AML-193 (cell line): Measurements from ENCODE around the gene COX19.

Source experiments
- DNase-seq, 2 experiments: peaks; one replicate each; lab custom pipeline; 2025; lab: John Stamatoyannopoulos, UW

COX19 gene

DNA sequence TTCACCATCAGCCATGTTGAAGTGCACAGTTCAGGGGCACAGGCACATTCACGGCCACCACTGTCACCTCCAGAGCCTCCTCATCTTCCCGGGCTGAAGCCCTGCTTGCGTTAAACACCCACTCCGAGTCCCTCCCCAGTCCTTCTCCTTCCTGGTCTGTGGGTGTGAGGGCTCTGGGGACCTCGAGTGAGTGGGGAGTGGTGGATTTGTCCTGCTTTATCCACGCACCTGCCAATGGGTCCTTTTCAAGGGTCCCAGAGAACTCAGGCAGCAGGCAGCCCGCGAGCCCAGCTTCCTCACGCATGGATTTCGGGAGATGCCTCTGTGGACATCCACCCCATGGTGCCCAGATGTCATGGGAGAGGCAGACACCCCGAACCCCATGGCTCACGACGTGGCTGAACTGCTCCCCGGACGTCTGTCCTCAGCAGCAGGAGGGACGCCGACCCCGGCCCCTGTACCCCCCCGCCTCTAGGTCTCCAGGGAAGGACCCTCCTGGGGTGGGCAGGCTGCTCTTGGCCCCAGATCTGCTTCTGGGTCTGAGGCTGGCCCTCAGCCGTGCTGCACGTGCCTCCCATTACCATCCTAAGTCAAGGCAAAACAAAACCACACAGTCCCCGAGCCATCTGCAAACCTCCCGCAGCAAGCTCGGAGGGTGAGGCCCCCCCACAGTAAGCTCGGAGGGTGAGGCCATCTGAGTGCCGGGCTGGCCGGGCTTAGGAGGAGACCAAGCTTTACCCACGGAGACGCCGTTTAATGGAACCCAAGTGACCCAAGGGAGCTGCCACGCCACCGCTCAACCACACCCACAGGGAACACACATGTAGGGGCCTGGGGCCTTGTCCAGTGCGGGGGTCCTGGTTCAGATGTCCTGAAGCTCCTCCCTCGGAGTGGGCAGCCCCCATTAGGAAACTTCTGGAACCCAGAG, 16.6 kb upstream of the COX19 start:
- no peak for DNase-seq

- no peak for DNase-seq
Measured at GRCh38 chr7:990933-991728, 15.8 kb upstream of the COX19 start.

DNA sequence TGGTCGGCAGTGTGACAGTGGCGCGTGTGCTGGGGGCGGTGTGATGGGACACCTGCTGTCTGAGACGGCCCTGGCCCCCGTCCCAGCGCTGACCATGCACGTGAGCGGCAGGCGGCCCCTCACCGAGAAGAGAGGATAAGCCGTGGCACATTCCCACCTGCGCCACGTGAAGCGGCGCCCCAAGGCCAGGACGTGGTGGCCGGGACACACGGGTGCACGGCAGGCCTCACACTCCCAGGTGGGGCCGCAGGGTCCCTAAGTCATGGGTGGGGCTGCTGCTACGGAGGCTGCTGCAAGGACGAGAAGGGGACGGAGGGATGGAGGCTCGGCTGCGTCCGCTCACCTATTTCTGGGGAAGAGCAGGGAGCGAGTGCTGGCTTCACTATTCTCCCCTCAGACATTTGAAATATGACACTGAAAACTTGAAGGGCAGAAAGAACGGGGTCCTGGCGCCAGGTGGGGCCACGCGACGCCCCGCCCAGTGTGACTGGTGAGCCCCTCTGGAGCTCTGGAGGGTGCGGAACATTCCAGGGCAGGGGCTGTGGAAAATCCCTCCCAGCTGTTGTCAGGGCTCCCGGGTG, 15.1 kb upstream of the COX19 start:
- DNase-seq = no peak

DNA sequence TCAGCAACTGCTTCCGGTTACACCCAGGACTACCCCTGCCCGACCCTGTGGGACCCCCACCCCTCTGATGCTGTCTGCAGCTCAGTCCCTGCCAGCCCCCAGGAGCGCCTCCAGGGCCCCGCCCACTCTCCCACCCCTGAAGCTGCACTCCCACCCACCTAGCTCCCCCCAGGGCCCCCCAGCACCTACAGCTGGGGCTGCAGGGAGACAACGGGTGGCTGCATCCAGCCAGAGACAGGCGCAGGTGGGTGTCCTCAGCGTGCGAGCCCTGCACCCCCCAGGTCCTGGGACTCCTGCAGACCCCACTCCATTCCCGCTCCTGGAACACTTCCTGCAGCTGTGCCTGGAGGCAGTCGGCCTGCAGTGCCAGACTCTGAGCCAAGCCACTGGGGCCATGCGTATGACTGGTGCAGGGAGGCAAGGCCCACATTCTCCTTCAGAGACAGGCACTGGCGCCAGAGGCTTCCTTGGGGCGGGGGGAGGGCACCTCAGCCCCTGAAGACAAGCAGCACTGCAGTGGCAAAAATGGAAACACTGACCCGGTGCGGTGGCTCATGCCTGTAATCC, 13.7 kb upstream of the COX19 start:
- no peak for DNase-seq

DNA sequence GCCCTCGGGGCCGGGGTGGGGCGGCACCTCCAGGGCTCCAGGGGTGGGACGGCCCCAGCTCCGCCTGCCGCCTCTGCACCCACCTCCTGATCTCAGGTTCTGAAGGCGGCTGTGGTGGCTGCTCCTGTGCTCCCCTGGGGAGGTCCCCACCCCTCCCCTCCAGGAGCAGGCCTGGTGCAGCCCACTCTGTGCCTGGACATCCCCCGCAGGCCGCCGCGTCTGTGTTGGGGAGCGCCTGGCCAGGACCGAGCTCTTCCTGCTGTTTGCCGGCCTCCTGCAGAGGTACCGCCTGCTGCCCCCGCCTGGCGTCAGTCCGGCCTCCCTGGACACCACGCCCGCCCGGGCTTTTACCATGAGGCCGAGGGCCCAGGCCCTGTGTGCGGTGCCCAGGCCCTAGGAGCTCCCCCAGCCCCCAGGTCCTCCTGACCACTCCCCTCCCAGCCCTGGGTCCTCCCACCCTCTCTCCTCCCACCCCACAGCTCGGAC, 13.1 kb upstream of the COX19 start:
- no peak for DNase-seq

GRCh38 chr7:987909-988308, 12.6 kb upstream of the COX19 start:
- no peak for DNase-seq

GRCh38 chr7:986766-987751, 11.7 kb upstream of the COX19 start:
- no peak for DNase-seq

DNA sequence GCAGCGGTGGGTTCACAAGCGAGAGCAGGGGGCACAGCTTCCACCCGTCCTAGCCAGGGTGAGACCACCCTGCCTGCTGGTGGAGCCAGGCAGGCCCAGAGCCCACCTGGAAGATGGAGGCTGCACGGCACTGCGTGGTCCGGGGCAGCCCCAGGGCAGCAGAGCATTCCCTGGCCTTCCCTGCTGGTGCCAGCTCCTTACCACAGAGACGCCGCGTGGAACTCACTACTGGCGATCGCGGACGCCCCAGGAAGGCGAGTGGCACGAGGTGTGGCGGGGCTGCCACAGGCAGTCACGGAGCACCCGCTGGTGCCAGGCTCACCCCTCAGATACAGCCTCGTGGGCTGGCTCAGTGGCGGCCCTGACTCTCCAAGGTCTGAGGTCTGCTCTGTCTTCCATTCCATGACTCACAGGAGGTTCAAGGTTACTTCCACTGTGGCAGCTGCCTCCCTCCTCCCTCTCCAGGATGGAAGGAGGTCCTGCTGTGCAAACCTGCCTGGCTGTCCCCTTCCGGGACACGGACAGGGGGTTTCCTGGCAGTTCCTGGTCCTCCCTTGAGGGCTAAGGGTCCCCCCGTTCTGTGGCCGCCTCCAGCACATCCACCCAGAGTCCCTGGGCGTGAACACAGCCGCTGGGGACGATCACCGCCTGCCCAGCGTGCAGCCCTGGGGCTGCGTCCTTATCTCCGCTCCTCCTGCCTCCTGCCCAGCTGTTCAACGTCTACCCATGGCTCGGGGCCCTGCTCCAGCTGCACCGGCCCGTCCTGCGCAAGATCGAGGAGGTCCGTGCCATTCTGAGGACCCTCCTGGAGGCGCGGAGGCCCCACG, 10.8 kb upstream of the COX19 start:
- DNase-seq = no peak

- no peak for DNase-seq
Measured at GRCh38 chr7:985127-985416, 9.7 kb upstream of the COX19 start.

DNA sequence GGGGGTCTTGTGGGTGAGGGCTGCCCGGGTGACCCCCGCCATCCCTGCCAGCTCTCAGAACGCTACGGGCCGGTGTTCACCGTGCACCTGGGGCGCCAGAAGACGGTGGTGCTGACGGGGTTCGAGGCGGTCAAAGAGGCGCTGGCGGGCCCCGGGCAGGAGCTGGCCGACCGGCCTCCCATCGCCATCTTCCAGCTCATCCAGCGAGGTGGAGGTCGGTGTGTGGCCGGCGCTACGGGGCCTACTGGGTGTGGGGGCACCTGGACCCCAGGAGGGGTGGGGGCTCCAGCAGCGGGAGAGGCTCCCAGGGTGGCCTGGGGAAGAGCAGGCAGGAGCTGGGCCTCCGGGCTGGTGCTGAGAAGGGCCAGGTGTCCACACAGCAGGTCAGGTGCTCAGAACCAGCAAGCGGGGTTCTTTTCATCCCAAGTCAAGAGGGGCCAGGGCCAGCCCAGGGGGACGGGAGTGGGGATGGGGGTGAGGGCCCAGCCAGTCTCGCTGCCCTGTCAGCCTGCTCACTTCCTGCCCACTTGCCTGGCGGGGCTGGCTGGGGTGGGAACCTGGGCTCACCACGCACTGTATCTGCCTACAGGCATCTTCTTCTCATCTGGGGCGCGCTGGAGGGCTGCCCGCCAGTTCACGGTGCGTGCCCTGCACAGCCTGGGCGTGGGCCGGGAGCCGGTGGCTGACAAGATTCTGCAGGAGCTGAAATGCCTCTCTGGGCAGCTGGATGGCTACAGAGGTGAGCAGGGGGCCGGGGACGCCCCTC, 9.2 kb upstream of the COX19 start:
- DNase-seq = no peak

- DNase-seq = no peak
Measured at GRCh38 chr7:983616-984071, 8.3 kb upstream of the COX19 start.

GRCh38 chr7:983004-983615, 7.8 kb upstream of the COX19 start, which contains the start of gene CYP2W1:
Gene CYP2W1, plus strand, starts transcription at chr7:983181. Its CDS starts 31 bp downstream, at chr7:983212.
- DNase-seq = no peak

DNA sequence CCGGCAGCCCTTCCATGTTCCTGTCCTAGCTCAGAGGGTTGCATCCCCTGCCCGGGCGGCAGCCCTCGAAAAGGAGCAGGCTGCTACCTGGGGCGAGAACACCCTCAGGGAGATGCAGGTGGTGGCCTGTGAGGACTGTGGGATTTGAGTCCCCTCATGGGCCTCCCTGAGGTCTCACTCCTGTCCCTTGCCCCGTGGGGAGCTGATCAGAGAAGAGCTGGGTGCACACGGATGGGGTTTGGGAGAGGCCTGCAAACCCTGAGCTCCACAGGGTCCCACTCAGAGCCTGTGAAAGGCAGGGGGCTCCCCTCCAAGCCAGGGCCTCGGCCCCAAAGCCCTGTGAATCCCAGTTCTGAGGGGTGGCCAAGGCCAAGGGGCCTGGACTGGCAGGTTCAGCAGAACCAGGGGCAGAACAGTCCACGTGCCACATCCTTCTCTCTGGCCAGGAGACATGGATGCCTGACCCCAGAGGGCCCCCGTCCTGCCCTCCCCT, 7.2 kb upstream of the COX19 start:
- no peak for DNase-seq

- no peak for DNase-seq
Measured at GRCh38 chr7:981793-982510, 6.6 kb upstream of the COX19 start.

- no peak for DNase-seq
Measured at GRCh38 chr7:979886-980571, 4.7 kb upstream of the COX19 start.

GRCh38 chr7:979151-979550, 3.8 kb upstream of the COX19 start:
- DNase-seq = no peak

- DNase-seq = no peak
Measured at GRCh38 chr7:978416-979091, 3.2 kb upstream of the COX19 start.
